Measurements from ENCODE around the gene POLA2.
A peak's percentile ranks its signal among the peaks of the same experiment; 100 is the strongest.

The POLA2 gene

GRCh38 chr11:65260302-65260701 is 1.5 kb upstream of the POLA2 start:
- ATAC-seq: no peak
- no peak for TF ChIP-seq ZFP30 (CRISPR knock-in tag; IDR thresholded peaks at IDR 0.05)
- no peak for TF ChIP-seq TOX (CRISPR knock-in tag; IDR thresholded peaks at IDR 0.05; ENCODE audit: borderline replicate concordance)
- no peak for TF ChIP-seq SNAI2 (CRISPR knock-in tag; IDR thresholded peaks at IDR 0.05)
- TF ChIP-seq, protein P1, sequence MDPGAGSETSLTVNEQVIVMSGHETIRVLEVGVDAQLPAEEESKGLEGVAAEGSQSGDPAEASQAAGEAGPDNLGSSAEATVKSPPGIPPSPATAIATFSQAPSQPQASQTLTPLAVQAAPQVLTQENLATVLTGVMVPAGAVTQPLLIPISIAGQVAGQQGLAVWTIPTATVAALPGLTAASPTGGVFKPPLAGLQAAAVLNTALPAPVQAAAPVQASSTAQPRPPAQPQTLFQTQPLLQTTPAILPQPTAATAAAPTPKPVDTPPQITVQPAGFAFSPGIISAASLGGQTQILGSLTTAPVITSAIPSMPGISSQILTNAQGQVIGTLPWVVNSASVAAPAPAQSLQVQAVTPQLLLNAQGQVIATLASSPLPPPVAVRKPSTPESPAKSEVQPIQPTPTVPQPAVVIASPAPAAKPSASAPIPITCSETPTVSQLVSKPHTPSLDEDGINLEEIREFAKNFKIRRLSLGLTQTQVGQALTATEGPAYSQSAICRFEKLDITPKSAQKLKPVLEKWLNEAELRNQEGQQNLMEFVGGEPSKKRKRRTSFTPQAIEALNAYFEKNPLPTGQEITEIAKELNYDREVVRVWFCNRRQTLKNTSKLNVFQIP (CRISPR knock-in tag; IDR thresholded peaks at IDR 0.05; ENCODE audit: borderline replicate concordance, low read depth): no peak
- TF ChIP-seq ZNF8 (CRISPR knock-in tag; IDR thresholded peaks at IDR 0.05): no peak
- no peak for TF ChIP-seq CSRNP3 (CRISPR knock-in tag; IDR thresholded peaks at IDR 0.05)

GRCh38 chr11:65260756-65261590 is 789 bp upstream of the POLA2 start:
- TF ChIP-seq TCF4 (CRISPR knock-in tag; IDR thresholded peaks at IDR 0.05; ENCODE audit: borderline replicate concordance) (no peak), ZNF8 (CRISPR knock-in tag; IDR thresholded peaks at IDR 0.05) (no peak), OSR1 (CRISPR knock-in tag; IDR thresholded peaks at IDR 0.05) (no peak), ZC3H10 (CRISPR knock-in tag; IDR thresholded peaks at IDR 0.05) (no peak), ZNF565 (CRISPR knock-in tag; conservative IDR thresholded peaks at IDR 0.05; ENCODE audit: low read depth) (no peak), ZFP3 (CRISPR knock-in tag; IDR thresholded peaks at IDR 0.05) (no peak; the same call in 1 of the 2 replicates), ARNTL (CRISPR knock-in tag; IDR thresholded peaks at IDR 0.05; ENCODE audit: borderline replicate concordance, low read depth) (no peak), ZFP30 (CRISPR knock-in tag; IDR thresholded peaks at IDR 0.05) (no peak), RARB (CRISPR knock-in tag; IDR thresholded peaks at IDR 0.05) (no peak)
- TF ChIP-seq, protein P2, sequence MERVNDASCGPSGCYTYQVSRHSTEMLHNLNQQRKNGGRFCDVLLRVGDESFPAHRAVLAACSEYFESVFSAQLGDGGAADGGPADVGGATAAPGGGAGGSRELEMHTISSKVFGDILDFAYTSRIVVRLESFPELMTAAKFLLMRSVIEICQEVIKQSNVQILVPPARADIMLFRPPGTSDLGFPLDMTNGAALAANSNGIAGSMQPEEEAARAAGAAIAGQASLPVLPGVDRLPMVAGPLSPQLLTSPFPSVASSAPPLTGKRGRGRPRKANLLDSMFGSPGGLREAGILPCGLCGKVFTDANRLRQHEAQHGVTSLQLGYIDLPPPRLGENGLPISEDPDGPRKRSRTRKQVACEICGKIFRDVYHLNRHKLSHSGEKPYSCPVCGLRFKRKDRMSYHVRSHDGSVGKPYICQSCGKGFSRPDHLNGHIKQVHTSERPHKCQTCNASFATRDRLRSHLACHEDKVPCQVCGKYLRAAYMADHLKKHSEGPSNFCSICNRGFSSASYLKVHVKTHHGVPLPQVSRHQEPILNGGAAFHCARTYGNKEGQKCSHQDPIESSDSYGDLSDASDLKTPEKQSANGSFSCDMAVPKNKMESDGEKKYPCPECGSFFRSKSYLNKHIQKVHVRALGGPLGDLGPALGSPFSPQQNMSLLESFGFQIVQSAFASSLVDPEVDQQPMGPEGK (CRISPR knock-in tag; IDR thresholded peaks at IDR 0.05; ENCODE audit: borderline replicate concordance): no peak
- TF ChIP-seq, protein P1 (CRISPR knock-in tag; IDR thresholded peaks at IDR 0.05; ENCODE audit: borderline replicate concordance, low read depth): no peak
- TF ChIP-seq, protein P3, sequence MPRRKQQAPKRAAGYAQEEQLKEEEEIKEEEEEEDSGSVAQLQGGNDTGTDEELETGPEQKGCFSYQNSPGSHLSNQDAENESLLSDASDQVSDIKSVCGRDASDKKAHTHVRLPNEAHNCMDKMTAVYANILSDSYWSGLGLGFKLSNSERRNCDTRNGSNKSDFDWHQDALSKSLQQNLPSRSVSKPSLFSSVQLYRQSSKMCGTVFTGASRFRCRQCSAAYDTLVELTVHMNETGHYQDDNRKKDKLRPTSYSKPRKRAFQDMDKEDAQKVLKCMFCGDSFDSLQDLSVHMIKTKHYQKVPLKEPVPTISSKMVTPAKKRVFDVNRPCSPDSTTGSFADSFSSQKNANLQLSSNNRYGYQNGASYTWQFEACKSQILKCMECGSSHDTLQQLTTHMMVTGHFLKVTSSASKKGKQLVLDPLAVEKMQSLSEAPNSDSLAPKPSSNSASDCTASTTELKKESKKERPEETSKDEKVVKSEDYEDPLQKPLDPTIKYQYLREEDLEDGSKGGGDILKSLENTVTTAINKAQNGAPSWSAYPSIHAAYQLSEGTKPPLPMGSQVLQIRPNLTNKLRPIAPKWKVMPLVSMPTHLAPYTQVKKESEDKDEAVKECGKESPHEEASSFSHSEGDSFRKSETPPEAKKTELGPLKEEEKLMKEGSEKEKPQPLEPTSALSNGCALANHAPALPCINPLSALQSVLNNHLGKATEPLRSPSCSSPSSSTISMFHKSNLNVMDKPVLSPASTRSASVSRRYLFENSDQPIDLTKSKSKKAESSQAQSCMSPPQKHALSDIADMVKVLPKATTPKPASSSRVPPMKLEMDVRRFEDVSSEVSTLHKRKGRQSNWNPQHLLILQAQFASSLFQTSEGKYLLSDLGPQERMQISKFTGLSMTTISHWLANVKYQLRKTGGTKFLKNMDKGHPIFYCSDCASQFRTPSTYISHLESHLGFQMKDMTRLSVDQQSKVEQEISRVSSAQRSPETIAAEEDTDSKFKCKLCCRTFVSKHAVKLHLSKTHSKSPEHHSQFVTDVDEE (CRISPR knock-in tag; IDR thresholded peaks at IDR 0.05): no peak
- peak; percentile 62 for ATAC-seq

DNA sequence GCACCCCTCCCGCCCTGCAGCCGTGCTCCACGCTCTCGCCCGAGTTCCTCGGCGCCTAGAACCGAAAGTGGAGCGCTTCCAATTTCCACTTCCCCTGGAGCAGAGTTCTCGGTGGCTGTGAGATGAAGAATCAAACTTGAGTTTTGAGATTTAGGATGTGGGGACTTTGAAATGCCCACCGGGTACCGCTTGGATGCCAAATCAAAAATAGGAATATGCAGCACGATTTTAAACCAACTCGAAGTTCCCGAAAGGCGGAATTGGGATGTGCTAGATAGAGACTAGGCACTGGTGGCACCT is 569 bp downstream of the POLA2 start:
- ATAC-seq: peak; percentile 10; the same call in 2 of the 3 replicates
- TF ChIP-seq, protein P3 (CRISPR knock-in tag; IDR thresholded peaks at IDR 0.05): no peak
- TF ChIP-seq CSRNP3 (CRISPR knock-in tag; IDR thresholded peaks at IDR 0.05) (no peak), CREB5 (CRISPR knock-in tag; IDR thresholded peaks at IDR 0.05; ENCODE audit: low read depth) (no peak), PPARA (CRISPR knock-in tag; IDR thresholded peaks at IDR 0.05; ENCODE audit: borderline replicate concordance) (no peak), ZNF8 (CRISPR knock-in tag; IDR thresholded peaks at IDR 0.05) (no peak)
- TF ChIP-seq, protein P2 (CRISPR knock-in tag; IDR thresholded peaks at IDR 0.05; ENCODE audit: borderline replicate concordance): no peak

All from SK-N-SH treated with all-trans-retinoic acid at 6 μM for 48 hours (cell line).